HL-60 (cell line): ENCODE data around the gene ACADS.

ENCODE experiments used
- GABPA ChIP-seq: IDR thresholded peaks from 2 replicates; pipeline ENCODE4 v1.6.1; 2012; ENCODE audit warnings: low read depth
- POLR2AphosphoS5 ChIP-seq: IDR thresholded peaks from 2 replicates; pipeline ENCODE4 v1.6.1; 2012; ENCODE audit warnings: low read depth
- SPI1 ChIP-seq: IDR thresholded peaks from 2 replicates; pipeline ENCODE4 v1.6.1; 2012; ENCODE audit warnings: low read depth, mild to moderate bottlenecking, borderline replicate concordance
- TF ChIP-seq, protein P1 (sequence below): IDR thresholded peaks from one replicate; pipeline ENCODE4 v1.5.1; 2011; ENCODE audit warnings: low read length, control low read depth, inconsistent platforms; ENCODE audit not compliant: insufficient read depth
- TF ChIP-seq, protein P2 (sequence below): IDR thresholded peaks from 2 replicates; pipeline ENCODE4 v1.6.1; 2012; ENCODE audit warnings: low read depth; ENCODE audit not compliant: insufficient replicate concordance

DNA sequence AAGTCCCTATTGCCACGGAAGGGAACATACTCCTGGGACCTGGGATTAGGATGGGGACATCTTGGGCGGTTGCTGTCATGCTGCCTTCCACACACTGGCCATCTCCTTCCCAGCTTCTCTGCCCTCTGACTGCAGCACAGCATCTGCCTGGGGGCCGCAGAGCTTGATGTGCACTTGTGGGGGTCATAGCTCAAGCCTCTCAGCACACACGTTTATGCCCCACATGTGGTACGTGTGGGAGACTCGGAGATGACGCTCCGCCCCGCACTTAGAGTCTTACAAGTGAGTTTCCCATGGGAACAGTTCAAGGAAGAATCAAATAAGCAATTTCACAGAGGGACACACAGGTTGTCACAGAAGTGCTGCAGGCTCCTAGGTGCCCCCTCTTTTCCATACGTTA lies 8.6 kb downstream of the ACADS start:
- TF ChIP-seq, protein P1, sequence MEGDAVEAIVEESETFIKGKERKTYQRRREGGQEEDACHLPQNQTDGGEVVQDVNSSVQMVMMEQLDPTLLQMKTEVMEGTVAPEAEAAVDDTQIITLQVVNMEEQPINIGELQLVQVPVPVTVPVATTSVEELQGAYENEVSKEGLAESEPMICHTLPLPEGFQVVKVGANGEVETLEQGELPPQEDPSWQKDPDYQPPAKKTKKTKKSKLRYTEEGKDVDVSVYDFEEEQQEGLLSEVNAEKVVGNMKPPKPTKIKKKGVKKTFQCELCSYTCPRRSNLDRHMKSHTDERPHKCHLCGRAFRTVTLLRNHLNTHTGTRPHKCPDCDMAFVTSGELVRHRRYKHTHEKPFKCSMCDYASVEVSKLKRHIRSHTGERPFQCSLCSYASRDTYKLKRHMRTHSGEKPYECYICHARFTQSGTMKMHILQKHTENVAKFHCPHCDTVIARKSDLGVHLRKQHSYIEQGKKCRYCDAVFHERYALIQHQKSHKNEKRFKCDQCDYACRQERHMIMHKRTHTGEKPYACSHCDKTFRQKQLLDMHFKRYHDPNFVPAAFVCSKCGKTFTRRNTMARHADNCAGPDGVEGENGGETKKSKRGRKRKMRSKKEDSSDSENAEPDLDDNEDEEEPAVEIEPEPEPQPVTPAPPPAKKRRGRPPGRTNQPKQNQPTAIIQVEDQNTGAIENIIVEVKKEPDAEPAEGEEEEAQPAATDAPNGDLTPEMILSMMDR = no peak
- no peak for TF ChIP-seq POLR2AphosphoS5
- TF ChIP-seq GABPA = no peak
- TF ChIP-seq SPI1 = no peak
- TF ChIP-seq, protein P2, sequence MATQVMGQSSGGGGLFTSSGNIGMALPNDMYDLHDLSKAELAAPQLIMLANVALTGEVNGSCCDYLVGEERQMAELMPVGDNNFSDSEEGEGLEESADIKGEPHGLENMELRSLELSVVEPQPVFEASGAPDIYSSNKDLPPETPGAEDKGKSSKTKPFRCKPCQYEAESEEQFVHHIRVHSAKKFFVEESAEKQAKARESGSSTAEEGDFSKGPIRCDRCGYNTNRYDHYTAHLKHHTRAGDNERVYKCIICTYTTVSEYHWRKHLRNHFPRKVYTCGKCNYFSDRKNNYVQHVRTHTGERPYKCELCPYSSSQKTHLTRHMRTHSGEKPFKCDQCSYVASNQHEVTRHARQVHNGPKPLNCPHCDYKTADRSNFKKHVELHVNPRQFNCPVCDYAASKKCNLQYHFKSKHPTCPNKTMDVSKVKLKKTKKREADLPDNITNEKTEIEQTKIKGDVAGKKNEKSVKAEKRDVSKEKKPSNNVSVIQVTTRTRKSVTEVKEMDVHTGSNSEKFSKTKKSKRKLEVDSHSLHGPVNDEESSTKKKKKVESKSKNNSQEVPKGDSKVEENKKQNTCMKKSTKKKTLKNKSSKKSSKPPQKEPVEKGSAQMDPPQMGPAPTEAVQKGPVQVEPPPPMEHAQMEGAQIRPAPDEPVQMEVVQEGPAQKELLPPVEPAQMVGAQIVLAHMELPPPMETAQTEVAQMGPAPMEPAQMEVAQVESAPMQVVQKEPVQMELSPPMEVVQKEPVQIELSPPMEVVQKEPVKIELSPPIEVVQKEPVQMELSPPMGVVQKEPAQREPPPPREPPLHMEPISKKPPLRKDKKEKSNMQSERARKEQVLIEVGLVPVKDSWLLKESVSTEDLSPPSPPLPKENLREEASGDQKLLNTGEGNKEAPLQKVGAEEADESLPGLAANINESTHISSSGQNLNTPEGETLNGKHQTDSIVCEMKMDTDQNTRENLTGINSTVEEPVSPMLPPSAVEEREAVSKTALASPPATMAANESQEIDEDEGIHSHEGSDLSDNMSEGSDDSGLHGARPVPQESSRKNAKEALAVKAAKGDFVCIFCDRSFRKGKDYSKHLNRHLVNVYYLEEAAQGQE = no peak
